ENCODE data around the gene GRSF1. TPM values are rescaled to one million over a fixed set of nuclear protein-coding genes. Genes with fewer than 3 reads are reported as not detected.
A peak's percentile ranks its signal among the peaks of the same experiment; 100 is the strongest.

Gene GRSF1
- total and polyA plus RNA-seq, 2 of the 13 experiments (the other 11 are each of a cell fraction or from before 2014, with no cell fraction given), result 66.5 to 103 TPM

GRCh38 chr4:70838666-70839588 is 763 bp downstream of the GRSF1 start (continued):
- TF ChIP-seq, protein P1, sequence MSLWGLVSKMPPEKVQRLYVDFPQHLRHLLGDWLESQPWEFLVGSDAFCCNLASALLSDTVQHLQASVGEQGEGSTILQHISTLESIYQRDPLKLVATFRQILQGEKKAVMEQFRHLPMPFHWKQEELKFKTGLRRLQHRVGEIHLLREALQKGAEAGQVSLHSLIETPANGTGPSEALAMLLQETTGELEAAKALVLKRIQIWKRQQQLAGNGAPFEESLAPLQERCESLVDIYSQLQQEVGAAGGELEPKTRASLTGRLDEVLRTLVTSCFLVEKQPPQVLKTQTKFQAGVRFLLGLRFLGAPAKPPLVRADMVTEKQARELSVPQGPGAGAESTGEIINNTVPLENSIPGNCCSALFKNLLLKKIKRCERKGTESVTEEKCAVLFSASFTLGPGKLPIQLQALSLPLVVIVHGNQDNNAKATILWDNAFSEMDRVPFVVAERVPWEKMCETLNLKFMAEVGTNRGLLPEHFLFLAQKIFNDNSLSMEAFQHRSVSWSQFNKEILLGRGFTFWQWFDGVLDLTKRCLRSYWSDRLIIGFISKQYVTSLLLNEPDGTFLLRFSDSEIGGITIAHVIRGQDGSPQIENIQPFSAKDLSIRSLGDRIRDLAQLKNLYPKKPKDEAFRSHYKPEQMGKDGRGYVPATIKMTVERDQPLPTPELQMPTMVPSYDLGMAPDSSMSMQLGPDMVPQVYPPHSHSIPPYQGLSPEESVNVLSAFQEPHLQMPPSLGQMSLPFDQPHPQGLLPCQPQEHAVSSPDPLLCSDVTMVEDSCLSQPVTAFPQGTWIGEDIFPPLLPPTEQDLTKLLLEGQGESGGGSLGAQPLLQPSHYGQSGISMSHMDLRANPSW (CRISPR knock-in tag; IDR thresholded peaks at IDR 0.05; ENCODE audit: borderline replicate concordance), result no peak
- TF ChIP-seq TEAD3 (CRISPR knock-in tag; optimal IDR thresholded peaks at IDR 0.05; ENCODE audit: borderline replicate concordance) (no peak), SNAPC2 (CRISPR knock-in tag; IDR thresholded peaks at IDR 0.05) (no peak), ATM (IDR thresholded peaks at IDR 0.05; ENCODE audit: borderline replicate concordance) (no peak), KLF16 (CRISPR knock-in tag; IDR thresholded peaks at IDR 0.05) (peak in 1 of 2 experiments; percentile 30; a peak in 1 of 4 replicates), ZNF24 (IDR thresholded peaks at IDR 0.05) (no peak), TGIF2 (CRISPR knock-in tag; IDR thresholded peaks at IDR 0.05) (no peak), ZGPAT (CRISPR knock-in tag; IDR thresholded peaks at IDR 0.05) (no peak), ZNF691 (CRISPR knock-in tag; IDR thresholded peaks at IDR 0.05; ENCODE audit: borderline replicate concordance, low read depth) (no peak; the same call in 1 of the 2 replicates), ZNF451 (CRISPR knock-in tag; IDR thresholded peaks at IDR 0.05) (peak; percentile 64), MAFG (CRISPR knock-in tag; IDR thresholded peaks at IDR 0.05) (no peak), NFATC3 (CRISPR knock-in tag; IDR thresholded peaks at IDR 0.05) (0 out of 2 replicates have a peak, but pooled peaks have one; percentile 80), ZNF296 (CRISPR knock-in tag; conservative IDR thresholded peaks at IDR 0.05) (peak; percentile 64; the same call in 1 of the 2 replicates), ZNF33B (CRISPR knock-in tag; IDR thresholded peaks at IDR 0.05) (no peak; the same call in none of the 2 replicates), RNF2 (conservative IDR thresholded peaks at IDR 0.05; ENCODE audit: low read depth) (no peak), ZBTB8A (CRISPR knock-in tag; IDR thresholded peaks at IDR 0.05; ENCODE audit: borderline replicate concordance, low read depth) (peak; percentile 83; the same call in 1 of the 2 replicates), MXD4 (CRISPR knock-in tag; IDR thresholded peaks at IDR 0.05) (no peak; the same call in 1 of the 2 replicates)
- TF ChIP-seq, protein P2, sequence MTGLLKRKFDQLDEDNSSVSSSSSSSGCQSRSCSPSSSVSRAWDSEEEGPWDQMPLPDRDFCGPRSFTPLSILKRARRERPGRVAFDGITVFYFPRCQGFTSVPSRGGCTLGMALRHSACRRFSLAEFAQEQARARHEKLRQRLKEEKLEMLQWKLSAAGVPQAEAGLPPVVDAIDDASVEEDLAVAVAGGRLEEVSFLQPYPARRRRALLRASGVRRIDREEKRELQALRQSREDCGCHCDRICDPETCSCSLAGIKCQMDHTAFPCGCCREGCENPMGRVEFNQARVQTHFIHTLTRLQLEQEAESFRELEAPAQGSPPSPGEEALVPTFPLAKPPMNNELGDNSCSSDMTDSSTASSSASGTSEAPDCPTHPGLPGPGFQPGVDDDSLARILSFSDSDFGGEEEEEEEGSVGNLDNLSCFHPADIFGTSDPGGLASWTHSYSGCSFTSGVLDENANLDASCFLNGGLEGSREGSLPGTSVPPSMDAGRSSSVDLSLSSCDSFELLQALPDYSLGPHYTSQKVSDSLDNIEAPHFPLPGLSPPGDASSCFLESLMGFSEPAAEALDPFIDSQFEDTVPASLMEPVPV (CRISPR knock-in tag; IDR thresholded peaks at IDR 0.05), result 0 out of 2 replicates have a peak, but pooled peaks have one; percentile 26
- TF ChIP-seq, protein P3, sequence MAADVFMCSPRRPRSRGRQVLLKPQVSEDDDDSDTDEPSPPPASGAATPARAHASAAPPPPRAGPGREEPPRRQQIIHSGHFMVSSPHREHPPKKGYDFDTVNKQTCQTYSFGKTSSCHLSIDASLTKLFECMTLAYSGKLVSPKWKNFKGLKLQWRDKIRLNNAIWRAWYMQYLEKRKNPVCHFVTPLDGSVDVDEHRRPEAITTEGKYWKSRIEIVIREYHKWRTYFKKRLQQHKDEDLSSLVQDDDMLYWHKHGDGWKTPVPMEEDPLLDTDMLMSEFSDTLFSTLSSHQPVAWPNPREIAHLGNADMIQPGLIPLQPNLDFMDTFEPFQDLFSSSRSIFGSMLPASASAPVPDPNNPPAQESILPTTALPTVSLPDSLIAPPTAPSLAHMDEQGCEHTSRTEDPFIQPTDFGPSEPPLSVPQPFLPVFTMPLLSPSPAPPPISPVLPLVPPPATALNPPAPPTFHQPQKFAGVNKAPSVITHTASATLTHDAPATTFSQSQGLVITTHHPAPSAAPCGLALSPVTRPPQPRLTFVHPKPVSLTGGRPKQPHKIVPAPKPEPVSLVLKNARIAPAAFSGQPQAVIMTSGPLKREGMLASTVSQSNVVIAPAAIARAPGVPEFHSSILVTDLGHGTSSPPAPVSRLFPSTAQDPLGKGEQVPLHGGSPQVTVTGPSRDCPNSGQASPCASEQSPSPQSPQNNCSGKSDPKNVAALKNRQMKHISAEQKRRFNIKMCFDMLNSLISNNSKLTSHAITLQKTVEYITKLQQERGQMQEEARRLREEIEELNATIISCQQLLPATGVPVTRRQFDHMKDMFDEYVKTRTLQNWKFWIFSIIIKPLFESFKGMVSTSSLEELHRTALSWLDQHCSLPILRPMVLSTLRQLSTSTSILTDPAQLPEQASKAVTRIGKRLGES (CRISPR knock-in tag; IDR thresholded peaks at IDR 0.05; ENCODE audit: borderline replicate concordance), result no peak
